Measurements from ENCODE around the gene MMD2.

GRCh38 chr7:4945949-4946348 lies 13.0 kb downstream of the MMD2 start:
- TF ChIP-seq CTCF (IDR thresholded peaks at IDR 0.05) (no peak), EZH2 (IDR thresholded peaks at IDR 0.05; ENCODE audit: borderline replicate concordance, insufficient read depth, low read depth, low read length, poor library complexity, severe bottlenecking) (no peak)

Data from B cell (primary cell).